ENCODE data around the gene HOTAIR.

The HOTAIR gene

GRCh38 chr12:54015018-54015931, 40.5 kb upstream of the HOTAIR start:
- H3K27ac ChIP-seq, result peak overlapping the region; percentile 97; the same call in 1 of the 2 replicates
- TF ChIP-seq, protein P1, sequence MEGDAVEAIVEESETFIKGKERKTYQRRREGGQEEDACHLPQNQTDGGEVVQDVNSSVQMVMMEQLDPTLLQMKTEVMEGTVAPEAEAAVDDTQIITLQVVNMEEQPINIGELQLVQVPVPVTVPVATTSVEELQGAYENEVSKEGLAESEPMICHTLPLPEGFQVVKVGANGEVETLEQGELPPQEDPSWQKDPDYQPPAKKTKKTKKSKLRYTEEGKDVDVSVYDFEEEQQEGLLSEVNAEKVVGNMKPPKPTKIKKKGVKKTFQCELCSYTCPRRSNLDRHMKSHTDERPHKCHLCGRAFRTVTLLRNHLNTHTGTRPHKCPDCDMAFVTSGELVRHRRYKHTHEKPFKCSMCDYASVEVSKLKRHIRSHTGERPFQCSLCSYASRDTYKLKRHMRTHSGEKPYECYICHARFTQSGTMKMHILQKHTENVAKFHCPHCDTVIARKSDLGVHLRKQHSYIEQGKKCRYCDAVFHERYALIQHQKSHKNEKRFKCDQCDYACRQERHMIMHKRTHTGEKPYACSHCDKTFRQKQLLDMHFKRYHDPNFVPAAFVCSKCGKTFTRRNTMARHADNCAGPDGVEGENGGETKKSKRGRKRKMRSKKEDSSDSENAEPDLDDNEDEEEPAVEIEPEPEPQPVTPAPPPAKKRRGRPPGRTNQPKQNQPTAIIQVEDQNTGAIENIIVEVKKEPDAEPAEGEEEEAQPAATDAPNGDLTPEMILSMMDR (conservative IDR thresholded peaks at IDR 0.05), result no peak

- TF ChIP-seq, protein P1 (conservative IDR thresholded peaks at IDR 0.05), result no peak
These were observed 39.7 kb upstream of the HOTAIR start for GRCh38 chr12:54014377-54015017.

GRCh38 chr12:54012631-54013409, 38.1 kb upstream of the HOTAIR start:
- TF ChIP-seq, protein P1 (conservative IDR thresholded peaks at IDR 0.05), result no peak
- no peak overlapping the region for H3K27ac ChIP-seq

More at GRCh38 chr12:54014377-54015017, 39.7 kb upstream of the HOTAIR start:
- H3K27ac ChIP-seq, result no peak overlapping the region

DNA sequence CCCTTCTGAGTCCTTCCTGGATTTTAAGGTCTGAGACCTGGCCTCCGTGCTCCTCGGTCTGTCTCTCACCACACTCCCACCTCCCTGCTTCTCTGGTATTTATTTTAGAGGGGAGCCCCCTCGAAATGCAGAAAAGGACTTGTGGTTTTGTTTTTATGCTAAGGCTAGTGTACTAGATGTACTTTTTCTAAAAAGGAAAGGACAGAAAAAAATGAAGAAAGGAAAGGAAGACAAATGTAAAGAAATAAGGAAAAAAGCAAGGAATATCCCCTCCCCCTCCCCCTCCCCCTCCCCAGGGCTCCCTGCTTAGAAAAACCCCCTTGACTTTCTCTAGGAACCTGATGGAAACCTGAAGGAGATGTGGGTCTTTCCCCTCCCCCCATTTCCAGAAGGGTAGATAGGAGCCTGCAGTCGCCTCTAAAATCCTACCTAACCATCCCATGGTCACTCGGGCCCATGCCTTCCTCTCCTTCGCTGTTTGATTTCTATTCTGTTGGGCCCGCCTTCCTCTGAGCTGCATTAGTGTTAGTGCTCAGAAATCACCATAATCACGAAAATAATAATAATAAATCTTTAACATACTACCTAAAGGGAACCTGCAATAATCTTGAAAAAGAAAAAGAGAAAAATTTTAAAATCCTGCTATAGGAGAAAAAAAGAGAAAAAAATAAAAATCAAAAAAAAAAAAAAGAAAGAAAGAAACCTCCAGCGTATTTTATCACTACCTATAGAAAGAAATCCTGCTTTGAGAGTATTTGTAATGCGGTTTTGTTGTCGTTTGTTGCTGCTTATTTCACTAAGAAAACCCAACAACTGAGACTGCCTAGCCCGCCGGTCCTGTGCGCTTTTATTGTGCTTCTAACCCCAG, 37.1 kb upstream of the HOTAIR start:
- TF ChIP-seq, protein P1 (conservative IDR thresholded peaks at IDR 0.05), result no peak
- H3K27ac ChIP-seq, result no peak overlapping the region

- no peak overlapping the region for H3K27ac ChIP-seq
- TF ChIP-seq, protein P1 (conservative IDR thresholded peaks at IDR 0.05), result no peak
These were observed 36.4 kb upstream of the HOTAIR start for GRCh38 chr12:54010972-54011664.

DNA sequence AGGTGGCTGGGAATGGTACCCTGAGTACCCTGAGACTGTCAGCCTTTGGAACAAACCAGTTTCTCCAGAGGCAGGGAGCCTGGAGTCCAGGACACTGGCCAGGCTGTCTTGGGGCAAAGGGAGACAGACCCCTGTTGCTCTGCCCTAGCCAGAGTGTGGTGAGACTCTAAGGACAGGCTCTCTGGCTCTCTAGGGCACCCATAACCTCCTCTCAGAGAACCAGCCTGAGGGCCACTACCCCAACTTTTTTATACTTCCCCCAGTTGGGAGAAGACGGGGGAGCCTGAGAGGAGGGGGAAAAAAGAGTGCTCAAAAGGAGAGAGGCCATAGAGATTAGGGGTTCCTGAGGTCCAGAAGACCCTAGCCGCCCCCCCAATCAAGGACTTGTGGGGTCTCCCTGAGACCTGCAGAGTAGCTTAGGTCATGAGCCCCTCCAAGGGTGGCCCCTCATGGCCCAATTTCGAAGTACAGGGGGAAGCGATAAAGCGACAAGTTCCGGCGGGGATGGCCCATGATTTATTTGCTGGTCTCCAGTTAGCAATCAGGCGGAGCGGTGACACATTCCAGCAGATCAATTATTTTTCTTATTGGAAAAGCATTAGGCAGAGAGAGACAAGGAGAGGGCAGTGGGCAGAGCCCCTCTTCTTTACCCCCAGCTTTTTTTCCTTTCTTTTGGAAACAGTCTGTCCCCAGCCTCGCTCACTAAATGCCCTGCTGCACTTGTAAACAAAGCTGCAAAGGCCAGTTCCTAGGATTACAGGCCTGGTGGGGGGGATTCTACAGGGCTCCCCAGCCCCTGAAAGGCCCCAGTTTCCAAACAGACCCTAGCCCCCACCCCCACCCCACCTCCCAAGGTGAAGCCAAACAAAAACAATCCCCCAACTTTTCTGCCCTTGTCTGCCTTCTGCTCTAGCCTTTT, 35.6 kb upstream of the HOTAIR start:
- H3K27ac ChIP-seq, result no peak overlapping the region
- TF ChIP-seq, protein P1 (conservative IDR thresholded peaks at IDR 0.05), result no peak

All from VCaP (cell line).